Activated naive CD8-positive, alpha-beta T cell (primary cell): ENCODE measurements around the gene ACSM3.
"Not testable (repeated sequence)": the region's sequence is repeated elsewhere in the genome, so short reads cannot be mapped to it uniquely, and the experiment has no call there.

Source experiments
- H3K27ac Mint-ChIP-seq: one replicate; pipeline ENCODE4 v1.8.0; 2021; ENCODE audit warnings: mixed read lengths
- H3K27me3 Mint-ChIP-seq: one replicate; pipeline ENCODE4 v1.8.0; 2021; ENCODE audit warnings: mixed read lengths
- H3K36me3 Mint-ChIP-seq: one replicate; pipeline ENCODE4 v1.8.0; 2021; ENCODE audit warnings: mixed read lengths
- H3K4me1 Mint-ChIP-seq: one replicate; pipeline ENCODE4 v1.8.0; 2021; ENCODE audit warnings: low read depth, mixed read lengths
- H3K4me3 Mint-ChIP-seq: one replicate; pipeline ENCODE4 v1.8.0; 2021; ENCODE audit warnings: mild to moderate bottlenecking, mixed read lengths
- H3K9me3 Mint-ChIP-seq: one replicate; pipeline ENCODE4 v1.8.0; 2021; ENCODE audit warnings: low read depth, mixed read lengths

ACSM3 gene, protein sequence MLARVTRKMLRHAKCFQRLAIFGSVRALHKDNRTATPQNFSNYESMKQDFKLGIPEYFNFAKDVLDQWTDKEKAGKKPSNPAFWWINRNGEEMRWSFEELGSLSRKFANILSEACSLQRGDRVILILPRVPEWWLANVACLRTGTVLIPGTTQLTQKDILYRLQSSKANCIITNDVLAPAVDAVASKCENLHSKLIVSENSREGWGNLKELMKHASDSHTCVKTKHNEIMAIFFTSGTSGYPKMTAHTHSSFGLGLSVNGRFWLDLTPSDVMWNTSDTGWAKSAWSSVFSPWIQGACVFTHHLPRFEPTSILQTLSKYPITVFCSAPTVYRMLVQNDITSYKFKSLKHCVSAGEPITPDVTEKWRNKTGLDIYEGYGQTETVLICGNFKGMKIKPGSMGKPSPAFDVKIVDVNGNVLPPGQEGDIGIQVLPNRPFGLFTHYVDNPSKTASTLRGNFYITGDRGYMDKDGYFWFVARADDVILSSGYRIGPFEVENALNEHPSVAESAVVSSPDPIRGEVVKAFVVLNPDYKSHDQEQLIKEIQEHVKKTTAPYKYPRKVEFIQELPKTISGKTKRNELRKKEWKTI

GRCh38 chr16:20763461-20764232 is at the start of gene ACSM3:
ACSM3 (plus strand) TSS chr16:20764014; CDS start chr16:20770035, 6,021 bp downstream.
- H3K27me3 Mint-ChIP-seq = no peaks in the 10 kb centered on the region
- peak within 1 kb of the TSS; percentile 96 for H3K4me3 Mint-ChIP-seq
- H3K27ac Mint-ChIP-seq = peak within 1 kb of the TSS; percentile 94
- peaks cover 11% of the 10 kb centered on the region for H3K36me3 Mint-ChIP-seq
- H3K9me3 Mint-ChIP-seq = no peaks in the 10 kb centered on the region
- peaks cover 33% of the 10 kb centered on the region for H3K4me1 Mint-ChIP-seq

GRCh38 chr16:20717718-20718117 is 46.1 kb upstream of the ACSM3 start:
- not testable (repeated sequence) for H3K4me1 Mint-ChIP-seq, H3K9me3 Mint-ChIP-seq, H3K36me3 Mint-ChIP-seq, H3K4me3 Mint-ChIP-seq, H3K27ac Mint-ChIP-seq, H3K27me3 Mint-ChIP-seq

DNA sequence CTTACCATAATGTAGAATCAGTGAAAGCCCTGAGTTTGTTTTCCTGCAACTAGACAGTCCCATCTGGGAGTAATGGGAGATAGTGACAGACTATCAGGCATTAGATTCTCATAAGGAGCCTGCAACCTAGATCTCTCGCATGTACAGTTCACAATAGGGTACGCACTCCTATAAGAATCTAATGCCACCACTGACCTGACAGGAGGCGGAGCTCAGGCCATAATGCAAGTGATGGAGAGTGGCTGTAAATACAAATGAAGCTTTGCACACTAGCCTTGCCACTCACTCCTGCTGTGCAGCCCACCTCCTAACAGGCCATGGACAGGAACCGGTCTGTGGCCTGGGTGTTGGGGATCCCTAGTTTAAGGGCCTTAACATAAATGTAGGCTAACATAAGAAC is 43.6 kb upstream of the ACSM3 start:
- Mint-ChIP-seq H3K4me3 (no peak overlapping the region), H3K27ac (no peak overlapping the region), H3K27me3 (no peaks in the 10 kb centered on the region), H3K9me3 (no peaks in the 10 kb centered on the region), H3K4me1 (no peaks in the 10 kb centered on the region), H3K36me3 (no peaks in the 10 kb centered on the region)

DNA sequence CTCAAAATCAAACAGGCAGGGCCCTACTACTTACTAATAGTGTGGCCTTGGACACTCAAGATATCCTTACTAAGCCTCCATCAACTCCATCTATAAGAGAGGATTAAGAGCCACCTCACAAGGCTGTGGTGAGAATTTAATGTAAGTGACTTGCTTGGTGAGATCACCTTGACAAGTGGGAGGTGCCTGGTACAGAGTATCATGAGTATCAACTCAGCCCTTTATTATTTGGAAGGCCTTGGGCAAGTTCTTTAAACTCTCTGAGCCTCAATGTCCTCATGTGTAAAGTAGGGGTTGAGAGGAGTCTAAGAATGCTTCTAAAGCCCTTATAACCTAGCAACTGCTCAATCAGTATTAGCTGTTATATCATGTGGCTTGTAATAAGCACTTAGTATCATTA is 37.2 kb upstream of the ACSM3 start:
- no peaks in the 10 kb centered on the region for H3K9me3 Mint-ChIP-seq
- H3K4me3 Mint-ChIP-seq = no peak overlapping the region
- H3K27ac Mint-ChIP-seq = no peak overlapping the region
- no peaks in the 10 kb centered on the region for H3K4me1 Mint-ChIP-seq
- H3K27me3 Mint-ChIP-seq = no peaks in the 10 kb centered on the region
- no peaks in the 10 kb centered on the region for H3K36me3 Mint-ChIP-seq

DNA sequence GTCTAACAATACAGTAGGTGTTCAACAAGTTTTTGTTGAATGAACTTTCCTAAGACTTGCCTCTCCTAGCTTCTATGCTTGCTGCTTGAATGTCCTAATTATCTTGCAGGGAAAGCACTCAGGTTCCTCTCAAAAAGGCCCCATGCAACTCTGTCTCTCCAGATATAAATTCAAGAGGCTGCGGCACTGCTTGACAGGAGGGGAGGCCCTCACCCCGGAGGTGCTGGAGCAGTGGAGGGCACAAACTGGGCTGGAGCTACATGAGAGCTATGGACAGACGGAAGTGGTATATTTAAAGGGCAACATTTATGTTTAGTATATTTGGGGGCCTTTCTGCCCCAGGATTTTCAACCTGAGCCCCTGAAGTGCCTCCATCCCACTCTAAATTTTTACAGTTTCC is 36.6 kb upstream of the ACSM3 start:
- no peak overlapping the region for H3K4me3 Mint-ChIP-seq

GRCh38 chr16:20729141-20729540 is 34.7 kb upstream of the ACSM3 start:
- H3K4me3 Mint-ChIP-seq = no peak overlapping the region
- peaks cover under 1% of the 10 kb centered on the region for H3K36me3 Mint-ChIP-seq
- H3K9me3 Mint-ChIP-seq = no peaks in the 10 kb centered on the region
- H3K27ac Mint-ChIP-seq = peak overlapping the region; percentile 28
- peaks cover 2% of the 10 kb centered on the region for H3K4me1 Mint-ChIP-seq
- H3K27me3 Mint-ChIP-seq = no peaks in the 10 kb centered on the region

More for the DNA sequence above, 36.6 kb upstream of the ACSM3 start:
- H3K27ac Mint-ChIP-seq = no peak overlapping the region
- H3K27me3 Mint-ChIP-seq = no peaks in the 10 kb centered on the region
- no peaks in the 10 kb centered on the region for H3K36me3 Mint-ChIP-seq
- H3K9me3 Mint-ChIP-seq = no peaks in the 10 kb centered on the region
- H3K4me1 Mint-ChIP-seq = no peaks in the 10 kb centered on the region

- no peak overlapping the region for H3K4me3 Mint-ChIP-seq
- H3K27me3 Mint-ChIP-seq = no peaks in the 10 kb centered on the region
- H3K9me3 Mint-ChIP-seq = no peaks in the 10 kb centered on the region
- peak overlapping the region; percentile 30 for H3K27ac Mint-ChIP-seq
- peaks cover 5% of the 10 kb centered on the region for H3K36me3 Mint-ChIP-seq
- peaks cover 26% of the 10 kb centered on the region for H3K4me1 Mint-ChIP-seq
Measured at GRCh38 chr16:20734056-20734455, 29.8 kb upstream of the ACSM3 start.

DNA sequence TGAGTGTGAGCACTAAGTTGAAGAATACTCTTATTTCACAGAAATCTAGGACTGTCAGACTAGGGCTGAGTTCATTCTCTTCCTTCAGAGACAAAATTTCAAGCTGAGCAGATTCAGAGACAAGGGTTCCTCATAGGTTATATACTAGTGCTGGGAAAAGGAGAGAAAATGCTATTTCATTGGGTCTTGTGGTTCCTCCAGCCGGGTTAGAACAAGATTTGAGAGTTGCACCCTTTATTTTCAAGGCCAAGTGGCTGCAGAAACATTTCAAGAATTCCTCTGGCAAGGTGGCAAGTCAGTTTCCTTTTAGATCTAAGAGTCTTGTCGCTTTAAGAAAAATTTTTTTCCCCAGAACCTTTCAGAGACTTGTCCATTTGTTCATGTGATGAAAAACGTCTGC is 29.0 kb upstream of the ACSM3 start:
- peak overlapping the region; percentile 30 for H3K27ac Mint-ChIP-seq
- H3K27me3 Mint-ChIP-seq = no peaks in the 10 kb centered on the region
- peaks cover 28% of the 10 kb centered on the region for H3K4me1 Mint-ChIP-seq
- H3K4me3 Mint-ChIP-seq = no peak overlapping the region
- no peaks in the 10 kb centered on the region for H3K9me3 Mint-ChIP-seq
- peaks cover 5% of the 10 kb centered on the region for H3K36me3 Mint-ChIP-seq

DNA sequence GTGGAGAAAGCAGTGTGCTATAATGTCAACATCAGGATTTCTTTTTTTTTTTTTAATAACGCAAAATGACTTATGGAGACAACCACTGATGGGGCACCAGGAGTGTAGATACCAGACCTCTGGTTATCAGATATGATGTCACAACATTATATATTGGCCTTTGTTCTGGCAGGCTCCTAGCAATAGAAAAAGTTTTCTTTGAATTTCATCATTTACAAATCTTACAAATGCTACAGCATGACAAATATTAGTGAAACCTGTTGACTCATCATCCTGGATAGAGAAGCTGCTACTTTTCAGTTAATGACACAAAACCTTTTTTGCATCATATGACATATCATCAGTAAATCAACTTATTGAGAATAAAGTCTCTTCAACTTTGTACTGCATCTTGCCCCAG is 28.3 kb upstream of the ACSM3 start:
- peaks cover 35% of the 10 kb centered on the region for H3K4me1 Mint-ChIP-seq
- peaks cover 5% of the 10 kb centered on the region for H3K36me3 Mint-ChIP-seq
- H3K4me3 Mint-ChIP-seq = no peak overlapping the region
- H3K27ac Mint-ChIP-seq = peak overlapping the region; percentile 10
- H3K27me3 Mint-ChIP-seq = no peaks in the 10 kb centered on the region
- H3K9me3 Mint-ChIP-seq = no peaks in the 10 kb centered on the region

DNA sequence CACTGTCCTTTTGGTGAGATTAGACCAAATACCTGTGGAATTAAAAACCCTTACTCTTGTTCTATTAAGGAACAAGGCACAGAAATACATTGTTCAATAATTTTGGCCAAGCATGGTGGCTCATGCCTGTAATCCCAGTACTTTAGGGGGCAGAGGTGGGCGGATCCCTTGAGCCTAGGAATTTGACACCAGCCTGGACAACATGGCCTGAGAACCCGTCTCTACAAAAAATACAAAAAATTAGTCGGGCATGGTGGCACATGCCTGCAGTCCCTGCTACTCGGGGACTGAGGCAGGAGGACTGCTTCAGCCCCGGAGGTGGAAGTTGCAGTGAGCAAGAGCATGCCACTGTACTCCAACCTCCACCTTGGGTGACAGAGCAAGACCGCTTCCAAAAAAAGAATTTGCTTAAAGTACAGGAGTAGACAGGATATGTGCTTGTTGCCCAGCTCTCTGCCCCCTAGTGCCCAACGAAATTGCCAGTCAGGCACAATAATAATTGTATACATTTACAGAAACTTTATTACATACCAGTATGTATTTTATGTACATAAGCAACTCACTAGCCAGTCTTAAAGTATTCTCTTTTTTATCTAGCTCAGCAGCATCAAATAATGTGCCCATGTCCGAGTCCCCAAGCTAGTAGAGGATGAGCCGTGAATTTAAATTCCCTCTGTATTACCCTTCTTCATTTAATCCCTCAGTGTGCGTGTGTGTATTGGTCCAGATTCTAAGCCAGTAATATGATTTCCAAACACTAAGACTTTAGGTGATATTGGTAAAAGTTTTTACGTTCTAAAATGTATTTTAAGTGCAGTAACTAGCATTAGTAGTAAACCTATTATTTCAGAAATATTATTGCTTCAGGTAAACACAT is 23.6 kb upstream of the ACSM3 start:
- Mint-ChIP-seq H3K27me3 (no peaks in the 10 kb centered on the region), H3K36me3 (peaks cover 3% of the 10 kb centered on the region), H3K4me3 (peak overlapping the region; percentile 96)

GRCh38 chr16:20740901-20741521 is 22.8 kb upstream of the ACSM3 start:
- Mint-ChIP-seq H3K4me3 (peak overlapping the region; percentile 96), H3K4me1 (peaks cover 28% of the 10 kb centered on the region), H3K27ac (peak overlapping the region; percentile 97), H3K27me3 (no peaks in the 10 kb centered on the region), H3K9me3 (no peaks in the 10 kb centered on the region), H3K36me3 (peaks cover 3% of the 10 kb centered on the region)

More for the DNA sequence above, 23.6 kb upstream of the ACSM3 start:
- Mint-ChIP-seq H3K4me1 (peaks cover 35% of the 10 kb centered on the region), H3K9me3 (no peaks in the 10 kb centered on the region), H3K27ac (peak overlapping the region; percentile 97)

GRCh38 chr16:20741554-20742285 is 22.1 kb upstream of the ACSM3 start, which contains the start of gene THUMPD1:
THUMPD1 (minus strand) TSS chr16:20741818; CDS start chr16:20741739, 79 bp downstream.
- H3K36me3 Mint-ChIP-seq = peaks cover 4% of the 10 kb centered on the region
- peaks cover 1% of the 10 kb centered on the region for H3K9me3 Mint-ChIP-seq
- no peaks in the 10 kb centered on the region for H3K27me3 Mint-ChIP-seq
- peaks cover 23% of the 10 kb centered on the region for H3K4me1 Mint-ChIP-seq
- peak within 1 kb of the TSS; percentile 97 for H3K27ac Mint-ChIP-seq
- H3K4me3 Mint-ChIP-seq = peak within 1 kb of the TSS; percentile 96

DNA sequence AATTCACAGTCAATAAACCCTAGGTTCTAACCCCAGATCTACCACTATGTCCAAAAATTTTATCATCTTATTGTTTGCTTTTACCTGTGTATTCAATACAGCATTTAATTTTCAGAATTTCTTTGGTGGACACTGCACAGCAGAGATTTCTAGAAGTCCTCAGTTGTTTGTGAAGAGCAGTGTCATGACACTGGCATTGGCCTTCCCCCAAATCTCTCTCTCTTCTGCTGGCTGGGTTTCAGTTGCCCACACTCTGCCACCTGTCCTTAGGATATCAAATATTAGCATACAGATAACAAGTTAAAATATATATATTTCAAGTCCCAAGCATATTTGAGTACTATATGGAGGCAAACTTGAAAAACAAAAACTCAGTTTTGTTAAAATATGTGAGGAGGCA is 20.2 kb upstream of the ACSM3 start:
- Mint-ChIP-seq H3K9me3 (peaks cover 11% of the 10 kb centered on the region), H3K27me3 (no peaks in the 10 kb centered on the region), H3K36me3 (peaks cover 11% of the 10 kb centered on the region), H3K4me1 (peaks cover 15% of the 10 kb centered on the region), H3K27ac (no peak overlapping the region), H3K4me3 (no peak overlapping the region)
